CD8-positive, alpha-beta memory T cell (primary cell): ENCODE results near the gene SAPCD2. TPM values are rescaled to one million over a fixed set of nuclear protein-coding genes. Genes with fewer than 3 reads are reported as not detected.

Experiments used
- CTCF ChIA-PET: fragments of 350-600 bp; sonication (Branson Sonifier 250); formaldehyde crosslinking; loops from one replicate; lab custom pipeline; 2021; ENCODE audit warnings: antibody characterized with exemption; lab: Charles Lee
- POLR2A ChIA-PET: fragments of 350-600 bp; sonication (Branson Sonifier 250); formaldehyde crosslinking; loops from one replicate; lab custom pipeline; 2021; ENCODE audit warnings: antibody characterized with exemption; lab: Charles Lee
- DNase-seq, 5 donors: peaks; one replicate each; pipeline versions ENCODE4 v3.0.0 to v3.0.0-alpha.2; 2020 to 2022; ENCODE audit warnings: mixed read lengths in 1 of 5
- H3K27ac ChIP-seq: one replicate; pipeline ENCODE4 v1.7.0; 2013; ENCODE audit warnings: low read depth, mild to moderate bottlenecking, low read length, moderate library complexity
- H3K27me3 ChIP-seq: 2 replicates; pipeline ENCODE4 v1.7.0; 2013; ENCODE audit warnings: low read length, mild to moderate bottlenecking; ENCODE audit not compliant: insufficient read depth, poor library complexity, severe bottlenecking
- H3K36me3 ChIP-seq: 2 replicates; pipeline ENCODE4 v1.7.0; 2013; ENCODE audit warnings: mild to moderate bottlenecking, low read length, moderate library complexity; ENCODE audit not compliant: insufficient read depth
- H3K4me1 ChIP-seq: 2 replicates; pipeline ENCODE4 v1.7.0; 2013; ENCODE audit warnings: mild to moderate bottlenecking, low read length, moderate library complexity; ENCODE audit not compliant: insufficient read depth
- H3K4me3 ChIP-seq: 2 replicates; pipeline ENCODE4 v1.7.0; 2013; ENCODE audit warnings: mild to moderate bottlenecking, low read length
- H3K9me3 ChIP-seq: 2 replicates; pipeline ENCODE4 v1.7.0; 2013; ENCODE audit warnings: mild to moderate bottlenecking, low read length
- H3K27ac Mint-ChIP-seq, 8 donors: one replicate each; pipeline ENCODE4 v1.8.0; 2020 to 2021; ENCODE audit warnings: mixed read lengths in 8 of 8, mild to moderate bottlenecking in 6 of 8, inconsistent platforms in 3 of 8, moderate library complexity in 3 of 8
- H3K27me3 Mint-ChIP-seq, 2 donors: one replicate each; pipeline ENCODE4 v1.8.0; 2020 to 2021; ENCODE audit warnings: mixed read lengths in 2 of 2, mild to moderate bottlenecking in 1 of 2, moderate library complexity in 1 of 2
- H3K36me3 Mint-ChIP-seq, 3 donors: one replicate each; pipeline ENCODE4 v1.8.0; 2020 to 2021; ENCODE audit warnings: mixed read lengths in 3 of 3, inconsistent platforms in 1 of 3, mild to moderate bottlenecking in 1 of 3
- H3K4me1 Mint-ChIP-seq, 3 donors: one replicate each; pipeline ENCODE4 v1.8.0; 2020 to 2021; ENCODE audit warnings: mixed read lengths in 3 of 3, inconsistent platforms in 1 of 3, mild to moderate bottlenecking in 1 of 3
- H3K4me3 Mint-ChIP-seq, 7 donors: one replicate each; pipeline ENCODE4 v1.8.0; 2020 to 2021; ENCODE audit warnings: mixed read lengths in 7 of 7, mild to moderate bottlenecking in 6 of 7, moderate library complexity in 4 of 7, inconsistent platforms in 2 of 7
- H3K9me3 Mint-ChIP-seq, 5 donors: one replicate each; pipeline ENCODE4 v1.8.0; 2020 to 2022; ENCODE audit warnings: mixed read lengths in 5 of 5, mild to moderate bottlenecking in 3 of 5, moderate library complexity in 2 of 5, inconsistent platforms in 1 of 5
- polyA plus RNA-seq: library from polyadenylated mRNA; unstranded; fragments of 300-500 nt; fragmentation: Illumina TruSeq; gene quantifications from one replicate; pipeline ENCODE4 v1.2.3, GENCODE V29; 2021
- total RNA-seq, 2 experiments: library from RNA; stranded (reverse); gene quantifications; one replicate each; pipeline ENCODE4 v1.2.3, GENCODE V29; 2021

The SAPCD2 gene
- total and polyA plus RNA-seq, 3 experiments from 2014 or later, result 0.15 to 12.7 (median 11.5) TPM

- ChIA-PET CTCF (interaction anchor here (0.7 to 5.7 kb wide), 4 partner anchors 10 to 71 kb away, joined by 3 to 34 read pairs (median 6); no protein-coding TSS in a partner anchor), POLR2A (no interaction called here)
- Mint-ChIP-seq H3K4me1 (peaks cover 2 to 9% (median 5%) of the 10 kb centered on the region in 3 donors), H3K36me3 (peaks cover 0 to 43% (median 3%) of the 10 kb centered on the region in 3 donors), H3K4me3 (no peak overlapping the region), H3K9me3 (no peaks in the 10 kb centered on the region), H3K27me3 (no peaks in the 10 kb centered on the region), H3K27ac (no peak overlapping the region)
- Histone ChIP-seq H3K4me1 (no peaks in the 10 kb centered on the region), H3K4me3 (no peak overlapping the region), H3K9me3 (no peaks in the 10 kb centered on the region), H3K27ac (no peak overlapping the region), H3K27me3 (no peaks in the 10 kb centered on the region), H3K36me3 (no peaks in the 10 kb centered on the region)
- DNase-seq, result no peak
Observed at GRCh38 chr9:137018761-137019559, 51.4 kb downstream of the SAPCD2 start.

GRCh38 chr9:137017791-137018497 lies 52.4 kb downstream of the SAPCD2 start:
- H3K27ac Mint-ChIP-seq, result peak overlapping the region in 1 of 8 donors; percentile 60
- H3K4me1 Mint-ChIP-seq, result peaks cover 2 to 5% (median 4%) of the 10 kb centered on the region in 3 donors
- ChIA-PET CTCF (interaction anchor here (1.0 to 2.3 kb wide), 2 partner anchors 11 to 12 kb away, joined by 3 to 9 read pairs; no protein-coding TSS in a partner anchor), POLR2A (no interaction called here)
- no peaks in the 10 kb centered on the region for H3K9me3 Mint-ChIP-seq
- Histone ChIP-seq H3K4me1 (no peaks in the 10 kb centered on the region), H3K27me3 (no peaks in the 10 kb centered on the region), H3K36me3 (no peaks in the 10 kb centered on the region), H3K4me3 (no peak overlapping the region), H3K9me3 (no peaks in the 10 kb centered on the region), H3K27ac (no peak overlapping the region)
- H3K36me3 Mint-ChIP-seq, result peaks cover 0 to 46% (median 3%) of the 10 kb centered on the region in 3 donors
- no peaks in the 10 kb centered on the region for H3K27me3 Mint-ChIP-seq
- no peak for DNase-seq
- no peak overlapping the region for H3K4me3 Mint-ChIP-seq

GRCh38 chr9:137017071-137017470 lies 53.3 kb downstream of the SAPCD2 start:
- Mint-ChIP-seq H3K4me1 (peaks cover under 1 to 4% (median 3%) of the 10 kb centered on the region in 3 donors), H3K27me3 (no peaks in the 10 kb centered on the region), H3K4me3 (no peak overlapping the region), H3K27ac (peak overlapping the region in 2 of 8 donors; percentile 54), H3K9me3 (no peaks in the 10 kb centered on the region), H3K36me3 (peaks cover 0 to 50% (median 2%) of the 10 kb centered on the region in 3 donors)
- ChIA-PET CTCF (interaction anchor here (1.3 kb wide), 1 partner anchor 12 kb away, joined by 4 read pairs; no protein-coding TSS in a partner anchor), POLR2A (no interaction called here)
- Histone ChIP-seq H3K27ac (no peak overlapping the region), H3K36me3 (no peaks in the 10 kb centered on the region), H3K4me3 (no peak overlapping the region), H3K9me3 (no peaks in the 10 kb centered on the region), H3K4me1 (no peaks in the 10 kb centered on the region), H3K27me3 (no peaks in the 10 kb centered on the region)
- DNase-seq, result no peak

GRCh38 chr9:137016436-137016835 lies 53.9 kb downstream of the SAPCD2 start:
- peaks cover 0 to 54% (median 0%) of the 10 kb centered on the region in 3 donors for H3K36me3 Mint-ChIP-seq
- no peak for DNase-seq
- Histone ChIP-seq H3K9me3 (no peaks in the 10 kb centered on the region), H3K4me3 (no peak overlapping the region), H3K27ac (no peak overlapping the region), H3K36me3 (no peaks in the 10 kb centered on the region), H3K27me3 (no peaks in the 10 kb centered on the region), H3K4me1 (no peaks in the 10 kb centered on the region)
- peaks cover 0 to 4% (median 0%) of the 10 kb centered on the region in 3 donors for H3K4me1 Mint-ChIP-seq
- no peak overlapping the region for H3K4me3 Mint-ChIP-seq
- H3K9me3 Mint-ChIP-seq, result no peaks in the 10 kb centered on the region
- ChIA-PET POLR2A (no interaction called here), CTCF (interaction anchor here (1.3 kb wide), 1 partner anchor 12 kb away, joined by 4 read pairs; no protein-coding TSS in a partner anchor)
- no peaks in the 10 kb centered on the region for H3K27me3 Mint-ChIP-seq
- peak overlapping the region in 1 of 8 donors; percentile 60 for H3K27ac Mint-ChIP-seq

GRCh38 chr9:137015976-137016375 lies 54.4 kb downstream of the SAPCD2 start:
- CTCF ChIA-PET, result interaction anchor here (1.3 kb wide), 1 partner anchor 13 kb away, joined by 4 read pairs; no protein-coding TSS in a partner anchor
- Mint-ChIP-seq H3K36me3 (peaks cover 0 to 57% (median 0%) of the 10 kb centered on the region in 3 donors), H3K4me3 (no peak overlapping the region), H3K4me1 (peaks cover 0 to 4% (median 0%) of the 10 kb centered on the region in 3 donors), H3K27me3 (no peaks in the 10 kb centered on the region), H3K9me3 (no peaks in the 10 kb centered on the region), H3K27ac (no peak overlapping the region)
- POLR2A ChIA-PET, result no interaction called here
- no peak for DNase-seq
- Histone ChIP-seq H3K27me3 (no peaks in the 10 kb centered on the region), H3K27ac (no peak overlapping the region), H3K4me1 (no peaks in the 10 kb centered on the region), H3K9me3 (no peaks in the 10 kb centered on the region), H3K4me3 (no peak overlapping the region), H3K36me3 (no peaks in the 10 kb centered on the region)

- Histone ChIP-seq H3K9me3 (no peaks in the 10 kb centered on the region), H3K36me3 (no peaks in the 10 kb centered on the region), H3K4me3 (no peak overlapping the region), H3K4me1 (no peaks in the 10 kb centered on the region), H3K27ac (no peak overlapping the region), H3K27me3 (no peaks in the 10 kb centered on the region)
- CTCF ChIA-PET, result interaction anchor here (1.0 to 1.4 kb wide), 2 partner anchors 12 to 31 kb away, joined by 3 to 4 read pairs; no protein-coding TSS in a partner anchor
- POLR2A ChIA-PET, result no interaction called here
- peaks cover 0 to 57% (median 0%) of the 10 kb centered on the region in 3 donors for H3K36me3 Mint-ChIP-seq
- H3K27me3 Mint-ChIP-seq, result no peaks in the 10 kb centered on the region
- no peak for DNase-seq
- peaks cover 0 to 4% (median 0%) of the 10 kb centered on the region in 3 donors for H3K4me1 Mint-ChIP-seq
- no peaks in the 10 kb centered on the region for H3K9me3 Mint-ChIP-seq
- no peak overlapping the region for H3K27ac Mint-ChIP-seq
- H3K4me3 Mint-ChIP-seq, result no peak overlapping the region
Observed at GRCh38 chr9:137015540-137015930, 54.8 kb downstream of the SAPCD2 start.

- no peaks in the 10 kb centered on the region for H3K9me3 Mint-ChIP-seq
- H3K27me3 ChIP-seq, result no peaks in the 10 kb centered on the region
- H3K27ac Mint-ChIP-seq, result no peak overlapping the region
- no peak overlapping the region for H3K4me3 ChIP-seq
- DNase-seq, result no peak
- ChIA-PET CTCF (interaction anchor here (0.9 to 1.5 kb wide), 4 partner anchors 12 to 32 kb away, joined by 3 to 5 read pairs (median 4); no protein-coding TSS in a partner anchor), POLR2A (no interaction called here)
- H3K27me3 Mint-ChIP-seq, result no peaks in the 10 kb centered on the region
- no peaks in the 10 kb centered on the region for H3K4me1 ChIP-seq
- peaks cover 0 to 4% (median 0%) of the 10 kb centered on the region in 3 donors for H3K4me1 Mint-ChIP-seq
- no peak overlapping the region for H3K27ac ChIP-seq
- no peaks in the 10 kb centered on the region for H3K36me3 ChIP-seq
- H3K4me3 Mint-ChIP-seq, result no peak overlapping the region
- H3K36me3 Mint-ChIP-seq, result peaks cover 0 to 56% (median 0%) of the 10 kb centered on the region in 3 donors
- H3K9me3 ChIP-seq, result no peaks in the 10 kb centered on the region
Observed at GRCh38 chr9:137014776-137015539, 55.4 kb downstream of the SAPCD2 start.
